GM06990 (cell line): ENCODE data around the gene JOSD1.

Experiments used
- DNase-seq: peaks from one replicate; pipeline ENCODE4 v3.0.0-alpha.2; 2011; ENCODE audit not compliant: insufficient read length; ENCODE audit errors: extremely low read depth
- H3K27me3 ChIP-seq: replicated peaks from 2 replicates; pipeline ENCODE4 v1.6.0; 2011; ENCODE audit warnings: low read length; ENCODE audit not compliant: control insufficient read depth, insufficient read depth
- H3K36me3 ChIP-seq: 2 replicates; pipeline ENCODE4 v1.5.1; 2011; ENCODE audit warnings: low read length; ENCODE audit not compliant: control insufficient read depth, insufficient read depth
- H3K4me3 ChIP-seq: replicated peaks from 2 replicates; pipeline ENCODE4 v1.5.1; 2011; ENCODE audit warnings: low read depth, mild to moderate bottlenecking, control low read depth, low read length
- TF ChIP-seq, protein P1 (sequence below): IDR thresholded peaks from 2 replicates; pipeline ENCODE4 v1.5.1; 2011; ENCODE audit warnings: low read length, control low read depth, mild to moderate bottlenecking, inconsistent platforms; ENCODE audit not compliant: insufficient read depth, poor library complexity, severe bottlenecking

Gene JOSD1

DNA sequence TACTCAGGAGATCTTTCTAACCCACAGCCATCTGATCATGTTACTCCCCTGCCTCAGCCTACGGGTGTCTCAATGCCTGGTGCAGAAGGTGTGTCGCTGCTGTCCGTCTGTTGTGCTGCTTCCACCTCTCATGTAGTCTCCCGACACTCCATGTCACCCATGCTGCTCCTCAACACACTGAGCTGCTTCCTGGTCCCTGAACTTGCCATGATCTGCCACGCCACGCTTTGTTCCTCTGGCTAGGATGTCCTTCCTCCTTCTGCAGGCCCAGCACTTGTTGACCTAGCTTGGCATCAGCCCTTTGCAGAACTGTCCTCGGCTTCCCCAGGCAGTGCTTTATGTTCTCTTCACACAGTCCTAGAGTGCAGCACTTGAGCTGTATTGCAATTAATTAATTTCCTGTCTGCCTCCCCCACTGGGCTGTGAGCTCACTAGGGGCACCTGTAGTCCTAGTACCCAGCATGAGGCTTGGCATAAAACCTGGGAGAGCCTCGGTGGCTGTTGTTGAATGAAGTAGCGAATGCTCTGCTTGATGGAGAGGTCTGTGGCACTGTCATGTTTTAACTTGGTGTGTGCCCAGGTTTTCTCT lies 14.5 kb upstream of the JOSD1 start:
- TF ChIP-seq, protein P1, sequence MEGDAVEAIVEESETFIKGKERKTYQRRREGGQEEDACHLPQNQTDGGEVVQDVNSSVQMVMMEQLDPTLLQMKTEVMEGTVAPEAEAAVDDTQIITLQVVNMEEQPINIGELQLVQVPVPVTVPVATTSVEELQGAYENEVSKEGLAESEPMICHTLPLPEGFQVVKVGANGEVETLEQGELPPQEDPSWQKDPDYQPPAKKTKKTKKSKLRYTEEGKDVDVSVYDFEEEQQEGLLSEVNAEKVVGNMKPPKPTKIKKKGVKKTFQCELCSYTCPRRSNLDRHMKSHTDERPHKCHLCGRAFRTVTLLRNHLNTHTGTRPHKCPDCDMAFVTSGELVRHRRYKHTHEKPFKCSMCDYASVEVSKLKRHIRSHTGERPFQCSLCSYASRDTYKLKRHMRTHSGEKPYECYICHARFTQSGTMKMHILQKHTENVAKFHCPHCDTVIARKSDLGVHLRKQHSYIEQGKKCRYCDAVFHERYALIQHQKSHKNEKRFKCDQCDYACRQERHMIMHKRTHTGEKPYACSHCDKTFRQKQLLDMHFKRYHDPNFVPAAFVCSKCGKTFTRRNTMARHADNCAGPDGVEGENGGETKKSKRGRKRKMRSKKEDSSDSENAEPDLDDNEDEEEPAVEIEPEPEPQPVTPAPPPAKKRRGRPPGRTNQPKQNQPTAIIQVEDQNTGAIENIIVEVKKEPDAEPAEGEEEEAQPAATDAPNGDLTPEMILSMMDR: no peak
- Histone ChIP-seq H3K36me3 (peaks cover 29% of the 10 kb centered on the region), H3K27me3 (no peaks in the 10 kb centered on the region), H3K4me3 (no peak overlapping the region)
- no peak for DNase-seq

DNA sequence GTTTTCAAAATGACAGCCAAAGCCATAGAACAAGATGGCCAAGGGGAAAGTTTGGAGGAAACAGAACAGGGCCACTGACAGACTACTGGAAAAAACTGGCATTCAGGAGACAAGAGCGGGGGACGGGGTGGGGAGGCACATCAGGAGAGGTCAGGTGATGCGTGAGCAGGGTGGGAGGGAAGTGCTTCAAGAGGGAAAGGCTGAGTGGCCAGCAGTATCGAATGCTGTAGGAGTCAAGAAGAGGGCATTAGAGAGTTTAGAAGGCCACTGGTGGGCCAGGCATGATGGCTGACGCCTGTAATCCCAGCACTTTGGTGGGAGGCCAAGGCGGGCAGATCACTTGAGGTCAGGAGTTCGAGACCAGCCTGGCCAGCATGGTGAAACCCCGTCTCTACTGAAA lies 13.2 kb upstream of the JOSD1 start:
- peaks cover 32% of the 10 kb centered on the region for H3K36me3 ChIP-seq
- TF ChIP-seq, protein P1: no peak
- DNase-seq: no peak
- H3K4me3 ChIP-seq: no peak overlapping the region
- H3K27me3 ChIP-seq: no peaks in the 10 kb centered on the region

DNA sequence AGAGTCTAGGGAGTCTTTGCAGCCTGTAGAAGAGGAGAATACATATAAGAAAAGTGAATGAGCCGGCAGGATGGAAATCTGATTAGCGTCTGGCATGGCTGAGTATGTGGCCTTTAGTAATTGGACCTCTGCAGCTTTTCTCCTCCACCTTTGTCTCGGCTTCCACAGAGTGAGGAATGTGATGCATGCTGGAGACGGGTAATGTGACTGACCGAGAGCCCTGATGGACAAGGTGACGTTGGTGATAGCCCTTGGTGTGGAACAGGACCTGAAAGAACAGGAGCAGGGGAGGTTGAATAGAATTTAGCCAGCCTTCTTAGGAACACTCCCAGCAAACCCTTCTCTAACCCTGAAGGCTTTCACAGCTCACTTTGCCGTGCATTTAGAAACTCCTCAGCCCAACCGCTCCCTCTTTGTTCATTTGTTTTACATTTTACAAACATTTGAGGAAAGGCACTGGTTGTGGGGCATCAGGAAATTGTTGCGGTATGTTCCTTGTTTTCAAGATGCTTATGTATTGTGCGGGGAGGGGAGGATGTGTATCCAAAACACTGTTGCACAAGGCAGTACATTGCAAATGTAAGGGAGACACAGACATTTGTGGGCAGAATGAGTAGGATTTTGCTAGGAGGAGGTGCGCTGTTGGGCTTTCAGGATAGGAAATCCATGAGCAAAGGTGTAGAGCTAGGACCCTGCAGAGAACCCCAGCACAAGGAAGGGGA lies 11.9 kb upstream of the JOSD1 start:
- no peak for DNase-seq
- TF ChIP-seq, protein P1: no peak
- H3K27me3 ChIP-seq: no peaks in the 10 kb centered on the region
- H3K36me3 ChIP-seq: peaks cover 29% of the 10 kb centered on the region
- H3K4me3 ChIP-seq: no peak overlapping the region

DNA sequence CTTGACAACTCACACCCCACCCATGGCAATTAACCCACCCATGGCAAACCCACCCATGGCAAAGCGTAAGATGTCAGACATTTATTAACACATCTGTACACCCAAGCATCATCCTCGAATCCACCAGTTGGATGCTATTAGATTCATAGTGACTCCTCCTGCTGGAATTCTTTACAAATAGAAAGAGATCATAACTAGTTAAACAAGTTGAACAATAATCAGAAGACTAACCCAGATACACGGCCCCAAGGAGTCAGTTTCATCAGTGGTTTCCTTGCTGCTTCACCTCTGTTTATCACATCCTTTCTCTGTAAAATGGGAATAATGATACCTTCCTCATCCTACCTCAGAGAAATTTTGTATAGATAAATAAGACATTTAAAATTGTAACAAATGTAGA lies 10.1 kb upstream of the JOSD1 start:
- no peaks in the 10 kb centered on the region for H3K27me3 ChIP-seq
- H3K4me3 ChIP-seq: no peak overlapping the region
- TF ChIP-seq, protein P1: no peak
- H3K36me3 ChIP-seq: peaks cover 17% of the 10 kb centered on the region
- DNase-seq: no peak

DNA sequence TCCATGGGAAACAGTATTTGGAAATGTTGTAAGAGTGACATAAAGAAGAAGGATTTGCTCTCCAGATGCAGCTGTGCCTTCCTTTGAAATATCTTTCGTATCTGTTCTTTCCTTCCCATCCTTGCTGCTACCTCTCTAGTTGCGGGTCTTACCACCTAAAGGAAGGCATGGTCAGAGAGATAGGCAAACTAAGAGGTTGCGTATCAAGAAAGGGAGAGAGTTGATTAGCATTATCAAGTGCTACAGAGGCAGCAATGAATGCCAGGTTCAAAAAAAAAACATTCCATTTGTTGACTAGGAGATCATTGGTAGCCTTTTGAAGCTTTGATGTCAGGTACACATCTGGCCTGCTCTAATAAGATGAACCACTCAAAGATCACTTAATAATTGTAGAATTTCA lies 9.6 kb upstream of the JOSD1 start:
- TF ChIP-seq, protein P1: no peak
- Histone ChIP-seq H3K36me3 (peaks cover 16% of the 10 kb centered on the region), H3K4me3 (no peak overlapping the region), H3K27me3 (no peaks in the 10 kb centered on the region)
- DNase-seq: no peak

DNA sequence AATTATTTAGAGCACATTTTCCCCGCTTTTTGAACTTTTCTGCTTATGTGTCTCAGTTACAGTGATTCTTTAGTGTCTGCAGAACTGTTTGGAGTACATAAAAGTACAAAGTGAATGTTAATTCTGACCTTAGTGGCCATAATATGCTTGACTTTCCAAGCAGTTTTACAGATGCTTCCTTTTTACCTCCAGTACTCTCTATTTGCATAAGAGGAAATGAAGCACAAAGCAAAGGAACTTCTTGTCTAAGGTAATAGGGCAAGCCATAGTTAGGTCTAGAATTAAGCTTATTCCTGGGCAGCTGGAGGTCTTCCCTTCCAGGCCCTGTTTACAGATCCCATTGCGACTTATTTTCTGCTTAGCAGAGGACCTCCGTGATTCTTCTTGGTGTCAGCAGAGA lies 8.6 kb upstream of the JOSD1 start:
- H3K27me3 ChIP-seq: no peaks in the 10 kb centered on the region
- TF ChIP-seq, protein P1: no peak

More for the DNA sequence above, 8.6 kb upstream of the JOSD1 start:
- Histone ChIP-seq H3K4me3 (no peak overlapping the region; the same call in 1 of the 2 replicates), H3K36me3 (peaks cover 10% of the 10 kb centered on the region)
- DNase-seq: no peak
